A549 (cell line): ENCODE measurements around the gene TCF12.

ENCODE experiments used
- CHD4 ChIP-seq: fragments of 200-600 bp; sonication (generic); IDR thresholded peaks from 2 replicates; pipeline ENCODE4 v1.6.1; 2016; ENCODE audit warnings: antibody characterized with exemption, mild to moderate bottlenecking, borderline replicate concordance
- CTCF ChIP-seq: fragments of >200 bp; sonication (Bioruptor Twin); formaldehyde crosslinking; IDR thresholded peaks from 3 replicates; pipeline ENCODE4 v1.5.1; 2016
- HOXA7 ChIP-seq: fragments of 250-450 bp; sonication (Bioruptor Pico); IDR thresholded peaks from 2 replicates; pipeline ENCODE4 v1.5.0; 2020; ENCODE audit warnings: mild to moderate bottlenecking, moderate library complexity
- JUN ChIP-seq, 2 experiments: fragments of >200 bp; sonication (Bioruptor Twin); formaldehyde crosslinking; IDR thresholded peaks; 2 replicates in 1 of 2; 3 replicates in 1 of 2; pipeline ENCODE4 v1.6.1; 2016 to 2017
- KDM5A ChIP-seq: fragments of 200-600 bp; sonication (generic); IDR thresholded peaks from 2 replicates; pipeline ENCODE4 v1.6.1; 2016; ENCODE audit warnings: antibody characterized with exemption, mild to moderate bottlenecking
- POLR2A ChIP-seq: IDR thresholded peaks from 2 replicates; pipeline ENCODE4 v1.6.1; 2012; ENCODE audit warnings: mild to moderate bottlenecking, low read length
- POLR2AphosphoS2 ChIP-seq: conservative IDR thresholded peaks from 2 replicates; pipeline ENCODE4 v1.6.1; 2012; ENCODE audit warnings: low read length, improper control_type of control experiment, inconsistent platforms
- RAD21 ChIP-seq, 2 experiments: fragments of >200 bp in 1 of 2; sonication (Bioruptor Twin) in 1 of 2; formaldehyde crosslinking in 1 of 2; IDR thresholded peaks in 1 of 2; conservative IDR thresholded peaks in 1 of 2; 2 replicates in 1 of 2; 3 replicates in 1 of 2; pipeline ENCODE4 v1.6.1; 2012 to 2018; ENCODE audit warnings: inconsistent platforms in 1 of 2
- REST ChIP-seq: fragments of 200-600 bp; sonication (generic); IDR thresholded peaks from 2 replicates; pipeline ENCODE4 v1.6.1; 2016; ENCODE audit warnings: antibody characterized with exemption, mild to moderate bottlenecking, moderate library complexity
- SREBF2 ChIP-seq: fragments of 450-650 bp; IDR thresholded peaks from 2 replicates; pipeline ENCODE4 v1.6.1; 2014; ENCODE audit warnings: mild to moderate bottlenecking, moderate library complexity

GRCh38 chr15:57256939-57257338 is 338.5 kb downstream of the TCF12 start:
- TF ChIP-seq CTCF = no peak
- TF ChIP-seq POLR2A = no peak
- TF ChIP-seq KDM5A = no peak
- TF ChIP-seq REST = no peak
- TF ChIP-seq RAD21 (conservative IDR thresholded peaks at IDR 0.05 in 1 of 2, IDR thresholded peaks at IDR 0.05 in 1 of 2) = no peak
- TF ChIP-seq HOXA7 = no peak
- no peak for TF ChIP-seq SREBF2
- TF ChIP-seq POLR2AphosphoS2 = no peak
- TF ChIP-seq JUN (IDR thresholded peaks at IDR 0.05) = no peak
- TF ChIP-seq CHD4 = no peak
